ENCODE measurements around the gene TLE1. TPM values are rescaled to one million over a fixed set of nuclear protein-coding genes. Genes with fewer than 3 reads are reported as not detected.
"Not testable (repeated sequence)": the region's sequence is repeated elsewhere in the genome, so short reads cannot be mapped to it uniquely, and the experiment has no call there.

TLE1 gene
- total and polyA plus RNA-seq, 4 donors, result 20.9 to 39.9 (median 31.8) TPM

GRCh38 chr9:81598123-81598497 lies 91.2 kb downstream of the TLE1 start:
- intact Hi-C loops (cut with DNase I), result loop anchor here (5.0 to 10.0 kb wide), 3 partner anchors 89 to 247 kb away; partner anchors contain the start of gene TLE1 (in 1 of the 2)
- Histone ChIP-seq H3K27me3 (ENCODE audit: control insufficient read depth in 1 of 2, insufficient read depth in 2 of 2, low read length in 1 of 2) (no peaks in the 10 kb centered on the region), H3K4me1 (ENCODE audit: control insufficient read depth in 1 of 2, insufficient read depth in 2 of 2, low read length in 2 of 2) (peaks cover 1 to 5% of the 10 kb centered on the region in 2 donors), H3K9me3 (ENCODE audit: control insufficient read depth, low read length) (no peaks in the 10 kb centered on the region), H3K27ac (ENCODE audit: low read depth in 1 of 2, low read length in 2 of 2) (peak overlapping the region; percentile 12 to 32), H3K4me3 (ENCODE audit: low read length in 2 of 2) (no peak overlapping the region), H3K36me3 (ENCODE audit: control insufficient read depth in 1 of 2, insufficient read depth in 2 of 2, low read length in 1 of 2) (peaks cover 0 to 2% of the 10 kb centered on the region in 2 donors)
- ATAC-seq (ENCODE audit: low FRiP score), result no peak
- 55 to 58% methylated on average over 9 of the region's 9 CpGs for WGBS, 2 donors
- no peak for DNase-seq

GRCh38 chr9:81597419-81598122 lies 91.8 kb downstream of the TLE1 start:
- no peak overlapping the region for H3K4me3 ChIP-seq (ENCODE audit: low read length in 2 of 2)
- peaks cover 1 to 7% of the 10 kb centered on the region in 2 donors for H3K4me1 ChIP-seq (ENCODE audit: control insufficient read depth in 1 of 2, insufficient read depth in 2 of 2, low read length in 2 of 2)
- DNase-seq (no peak), ATAC-seq (ENCODE audit: low FRiP score) (no peak)
- H3K27me3 ChIP-seq (ENCODE audit: control insufficient read depth in 1 of 2, insufficient read depth in 2 of 2, low read length in 1 of 2), result no peaks in the 10 kb centered on the region
- H3K9me3 ChIP-seq (ENCODE audit: control insufficient read depth, low read length), result no peaks in the 10 kb centered on the region
- peaks cover 0 to 2% of the 10 kb centered on the region in 2 donors for H3K36me3 ChIP-seq (ENCODE audit: control insufficient read depth in 1 of 2, insufficient read depth in 2 of 2, low read length in 1 of 2)
- WGBS, 2 donors, result 76 to 77% methylated on average over 12 of the region's 12 CpGs
- H3K27ac ChIP-seq (ENCODE audit: low read depth in 1 of 2, low read length in 2 of 2), result peak overlapping the region; percentile 32 to 64
- intact Hi-C loops (cut with DNase I), result loop anchor here (5.0 to 10.0 kb wide), 3 partner anchors 90 to 247 kb away; partner anchors contain the start of gene TLE1 (in 1 of the 2)

GRCh38 chr9:81596679-81597418 lies 92.5 kb downstream of the TLE1 start:
- Histone ChIP-seq H3K27ac (ENCODE audit: low read depth in 1 of 2, low read length in 2 of 2) (peak overlapping the region in 1 of 2 donors; percentile 29), H3K9me3 (ENCODE audit: control insufficient read depth, low read length) (no peaks in the 10 kb centered on the region), H3K4me1 (ENCODE audit: control insufficient read depth in 1 of 2, insufficient read depth in 2 of 2, low read length in 2 of 2) (peaks cover 0 to 7% of the 10 kb centered on the region in 2 donors), H3K4me3 (ENCODE audit: low read length in 2 of 2) (no peak overlapping the region), H3K27me3 (ENCODE audit: control insufficient read depth in 1 of 2, insufficient read depth in 2 of 2, low read length in 1 of 2) (no peaks in the 10 kb centered on the region), H3K36me3 (ENCODE audit: control insufficient read depth in 1 of 2, insufficient read depth in 2 of 2, low read length in 1 of 2) (peaks cover 0 to 2% of the 10 kb centered on the region in 2 donors)
- intact Hi-C loops (cut with DNase I), result loop anchor here (5.0 to 10.0 kb wide), 3 partner anchors 90 to 248 kb away; partner anchors contain the start of gene TLE1 (in 1 of the 2)
- ATAC-seq (ENCODE audit: low FRiP score) (no peak), DNase-seq (no peak)
- WGBS, 2 donors, result 90 to 91% methylated on average over 13 of the region's 13 CpGs

DNA sequence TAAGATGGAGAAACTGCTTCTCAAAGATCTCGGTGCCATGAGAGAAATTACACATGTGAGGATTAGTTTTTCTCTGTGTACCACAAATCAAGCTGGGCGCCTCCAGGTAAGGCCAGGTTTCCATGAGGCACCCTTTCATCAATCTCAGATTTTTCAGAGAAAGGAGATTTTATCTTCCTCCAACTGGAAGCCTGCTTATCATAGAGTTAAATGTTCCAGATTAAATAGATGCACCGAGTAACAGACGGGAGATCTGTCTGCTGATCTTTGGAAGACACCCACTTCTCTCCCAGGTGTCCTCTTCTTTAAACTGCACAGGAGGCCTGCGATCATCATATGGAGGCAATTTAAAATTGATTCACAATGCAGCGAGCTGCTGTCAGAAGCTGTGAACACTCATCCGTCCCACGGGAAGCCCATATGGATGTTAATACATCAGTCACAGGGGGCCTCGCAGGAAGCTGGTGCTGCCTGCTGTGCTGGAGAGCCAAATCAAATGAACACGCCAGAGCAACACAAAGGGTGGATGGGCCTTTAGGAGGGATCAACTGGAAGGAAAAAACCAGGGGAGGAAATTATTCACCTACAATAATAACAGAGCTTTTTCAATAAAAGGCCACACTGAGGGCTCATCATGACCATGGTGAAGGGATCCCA lies 93.3 kb downstream of the TLE1 start:
- H3K36me3 ChIP-seq (ENCODE audit: control insufficient read depth in 1 of 2, insufficient read depth in 2 of 2, low read length in 1 of 2), result peaks cover 0 to 2% of the 10 kb centered on the region in 2 donors
- H3K27me3 ChIP-seq (ENCODE audit: control insufficient read depth in 1 of 2, insufficient read depth in 2 of 2, low read length in 1 of 2), result no peaks in the 10 kb centered on the region
- no peak overlapping the region for H3K4me3 ChIP-seq (ENCODE audit: low read length in 2 of 2)
- H3K4me1 ChIP-seq (ENCODE audit: control insufficient read depth in 1 of 2, insufficient read depth in 2 of 2, low read length in 2 of 2), result peaks cover 0 to 7% of the 10 kb centered on the region in 2 donors
- H3K9me3 ChIP-seq (ENCODE audit: control insufficient read depth, low read length), result no peaks in the 10 kb centered on the region
- DNase-seq (no peak), ATAC-seq (ENCODE audit: low FRiP score) (no peak)
- WGBS, 2 donors, result 85 to 89% methylated on average over 10 of the region's 10 CpGs
- peak overlapping the region in 1 of 2 donors; percentile 55 for H3K27ac ChIP-seq (ENCODE audit: low read depth in 1 of 2, low read length in 2 of 2)
- intact Hi-C loops (cut with DNase I), result loop anchor here (5.0 to 10.0 kb wide), 3 partner anchors 91 to 249 kb away; partner anchors contain the start of gene TLE1 (in 1 of the 2)

DNA sequence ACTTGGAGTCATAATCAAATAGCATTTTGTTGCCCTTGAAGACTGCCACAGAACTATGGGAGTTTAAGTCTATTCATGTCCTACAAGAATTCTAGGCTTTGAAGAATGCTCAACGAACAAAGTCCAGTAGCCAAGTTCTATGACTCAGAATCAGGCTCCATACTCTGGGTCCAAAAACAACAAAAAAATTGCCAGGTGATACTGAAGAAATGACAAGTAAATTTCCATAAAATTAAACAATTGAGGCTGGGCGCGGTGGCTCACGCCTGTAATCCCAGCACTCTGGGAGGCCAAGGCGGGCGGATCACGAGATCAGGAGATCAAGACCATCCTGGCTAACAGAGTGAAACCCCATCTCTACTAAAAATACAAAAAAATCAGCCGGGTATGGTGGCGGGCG lies 94.1 kb downstream of the TLE1 start:
- not testable (repeated sequence) for H3K27me3 ChIP-seq (ENCODE audit: control insufficient read depth in 1 of 2, insufficient read depth in 2 of 2, low read length in 1 of 2); H3K27ac ChIP-seq (ENCODE audit: low read depth in 1 of 2, low read length in 2 of 2); H3K4me1 ChIP-seq (ENCODE audit: control insufficient read depth in 1 of 2, insufficient read depth in 2 of 2, low read length in 2 of 2); H3K36me3 ChIP-seq (ENCODE audit: control insufficient read depth in 1 of 2, insufficient read depth in 2 of 2, low read length in 1 of 2); H3K9me3 ChIP-seq (ENCODE audit: control insufficient read depth, low read length); H3K4me3 ChIP-seq (ENCODE audit: low read length in 2 of 2)
- intact Hi-C loops (cut with DNase I), result loop anchor here (5.0 to 10.0 kb wide), 3 partner anchors 92 to 250 kb away; partner anchors contain the start of gene TLE1 (in 1 of the 2)
- WGBS, 2 donors, result 52 to 53% methylated on average over 10 of the region's 10 CpGs
- DNase-seq (peak in 1 of 2 donors; percentile 62), ATAC-seq (ENCODE audit: low FRiP score) (peak; percentile 25)

- WGBS, 2 donors, result 78 to 82% methylated on average over 5 of the region's 5 CpGs
- Histone ChIP-seq H3K4me1 (ENCODE audit: control insufficient read depth in 1 of 2, insufficient read depth in 2 of 2, low read length in 2 of 2) (peaks cover 0 to 13% of the 10 kb centered on the region in 2 donors), H3K27ac (ENCODE audit: low read depth in 1 of 2, low read length in 2 of 2) (peak overlapping the region; percentile 24 to 43), H3K36me3 (ENCODE audit: control insufficient read depth in 1 of 2, insufficient read depth in 2 of 2, low read length in 1 of 2) (no peaks in the 10 kb centered on the region), H3K4me3 (ENCODE audit: low read length in 2 of 2) (no peak overlapping the region), H3K9me3 (ENCODE audit: control insufficient read depth, low read length) (no peaks in the 10 kb centered on the region), H3K27me3 (ENCODE audit: control insufficient read depth in 1 of 2, insufficient read depth in 2 of 2, low read length in 1 of 2) (no peaks in the 10 kb centered on the region)
- ATAC-seq (ENCODE audit: low FRiP score) (no peak), DNase-seq (no peak)
- intact Hi-C loops (cut with DNase I), result loop anchor here in 1 of 2 donors (10.0 kb wide), 1 partner anchor 250 kb away; no protein-coding TSS in a partner anchor
These were observed 94.9 kb downstream of the TLE1 start for GRCh38 chr9:81594415-81594814.

- H3K4me3 ChIP-seq (ENCODE audit: low read length in 2 of 2), result no peak overlapping the region
- no peaks in the 10 kb centered on the region for H3K9me3 ChIP-seq (ENCODE audit: control insufficient read depth, low read length)
- H3K27me3 ChIP-seq (ENCODE audit: control insufficient read depth in 1 of 2, insufficient read depth in 2 of 2, low read length in 1 of 2), result no peaks in the 10 kb centered on the region
- peak overlapping the region in 1 of 2 donors; percentile 19 for H3K27ac ChIP-seq (ENCODE audit: low read depth in 1 of 2, low read length in 2 of 2)
- DNase-seq (peak; percentile 84 to 86), ATAC-seq (ENCODE audit: low FRiP score) (peak; percentile 75)
- 10% methylated on average over 15 of the region's 15 CpGs for WGBS, 2 donors
- intact Hi-C loops (cut with DNase I), result loop anchor here in 1 of 2 donors (10.0 kb wide), 1 partner anchor 252 kb away; no protein-coding TSS in a partner anchor
- no peaks in the 10 kb centered on the region for H3K36me3 ChIP-seq (ENCODE audit: control insufficient read depth in 1 of 2, insufficient read depth in 2 of 2, low read length in 1 of 2)
- H3K4me1 ChIP-seq (ENCODE audit: control insufficient read depth in 1 of 2, insufficient read depth in 2 of 2, low read length in 2 of 2), result peaks cover 0 to 13% of the 10 kb centered on the region in 2 donors
These were observed 96.5 kb downstream of the TLE1 start for GRCh38 chr9:81592887-81593266.

- Histone ChIP-seq H3K36me3 (ENCODE audit: control insufficient read depth in 1 of 2, insufficient read depth in 2 of 2, low read length in 1 of 2) (no peaks in the 10 kb centered on the region), H3K4me3 (ENCODE audit: low read length in 2 of 2) (no peak overlapping the region), H3K27ac (ENCODE audit: low read depth in 1 of 2, low read length in 2 of 2) (peak overlapping the region in 1 of 2 donors; percentile 26), H3K4me1 (ENCODE audit: control insufficient read depth in 1 of 2, insufficient read depth in 2 of 2, low read length in 2 of 2) (peaks cover 0 to 13% of the 10 kb centered on the region in 2 donors), H3K27me3 (ENCODE audit: control insufficient read depth in 1 of 2, insufficient read depth in 2 of 2, low read length in 1 of 2) (no peaks in the 10 kb centered on the region), H3K9me3 (ENCODE audit: control insufficient read depth, low read length) (no peaks in the 10 kb centered on the region)
- DNase-seq, result no peak
- no peak for ATAC-seq (ENCODE audit: low FRiP score)
- WGBS, 2 donors, result 76 to 81% methylated on average over 8 to 12 of the region's 12 CpGs
- intact Hi-C loops (cut with DNase I), result loop anchor here in 1 of 2 donors (10.0 kb wide), 1 partner anchor 253 kb away; no protein-coding TSS in a partner anchor
These were observed 97.6 kb downstream of the TLE1 start for GRCh38 chr9:81591791-81592190.

Data from aorta (tissue), 5 donors.